Measurements from ENCODE around the gene AADACL3.
"Not testable (repeated sequence)": the region's sequence is repeated elsewhere in the genome, so short reads cannot be mapped to it uniquely, and the experiment has no call there.

Gene AADACL3

DNA sequence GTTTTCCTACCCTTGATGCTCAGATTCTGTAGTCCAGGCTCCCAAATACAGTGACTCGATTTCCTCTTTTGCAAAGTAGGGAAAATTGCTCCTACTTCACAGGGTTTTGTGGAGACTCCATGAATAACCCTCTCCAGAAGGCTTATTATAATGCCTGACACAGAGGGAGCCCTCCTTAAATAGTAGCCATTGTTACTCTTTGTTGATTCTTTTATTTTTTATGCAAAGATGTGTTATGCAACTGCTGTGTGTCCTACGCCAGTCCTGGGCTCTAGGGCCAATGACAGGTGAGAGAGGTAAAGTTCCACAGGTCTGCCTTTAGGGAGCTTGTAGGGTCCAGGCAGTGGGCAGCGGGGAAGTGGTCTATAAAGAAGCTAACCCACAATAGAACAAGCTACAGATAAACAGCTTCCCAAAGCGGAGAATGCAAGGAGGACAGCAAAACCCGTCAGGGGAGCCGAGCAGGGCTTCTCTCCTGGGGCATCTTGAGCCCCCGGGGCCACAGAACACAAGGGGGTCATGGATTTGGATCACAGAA is 1.5 kb downstream of the AADACL3 start:
- DNase-seq = no peak

GRCh38 chr1:12722626-12723025 is 6.7 kb downstream of the AADACL3 start:
- DNase-seq = no peak

GRCh38 chr1:12728391-12728790 is 12.5 kb downstream of the AADACL3 start:
- no peak for DNase-seq

DNA sequence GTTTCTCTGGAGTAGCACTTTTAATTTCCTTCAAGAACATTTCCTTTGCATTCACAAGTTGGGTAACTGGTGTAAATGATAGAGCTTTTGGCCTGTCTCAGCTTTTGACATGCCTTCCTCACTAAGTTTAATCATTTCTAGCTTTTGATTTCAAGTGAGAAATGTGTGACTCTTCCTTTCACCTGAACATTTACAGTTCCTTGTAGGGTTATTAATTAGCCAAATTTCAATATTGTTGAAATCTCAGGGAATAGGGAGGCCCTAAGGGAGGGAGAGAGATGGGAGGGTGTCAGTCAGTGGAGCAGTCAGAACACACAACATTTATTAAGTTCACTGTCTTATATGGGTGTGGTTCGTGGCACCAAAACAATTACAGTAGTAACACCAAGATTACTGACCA is 14.2 kb downstream of the AADACL3 start:
- no peak for DNase-seq

GRCh38 chr1:12731084-12731483 is 15.2 kb downstream of the AADACL3 start:
- not testable (repeated sequence) for DNase-seq

DNA sequence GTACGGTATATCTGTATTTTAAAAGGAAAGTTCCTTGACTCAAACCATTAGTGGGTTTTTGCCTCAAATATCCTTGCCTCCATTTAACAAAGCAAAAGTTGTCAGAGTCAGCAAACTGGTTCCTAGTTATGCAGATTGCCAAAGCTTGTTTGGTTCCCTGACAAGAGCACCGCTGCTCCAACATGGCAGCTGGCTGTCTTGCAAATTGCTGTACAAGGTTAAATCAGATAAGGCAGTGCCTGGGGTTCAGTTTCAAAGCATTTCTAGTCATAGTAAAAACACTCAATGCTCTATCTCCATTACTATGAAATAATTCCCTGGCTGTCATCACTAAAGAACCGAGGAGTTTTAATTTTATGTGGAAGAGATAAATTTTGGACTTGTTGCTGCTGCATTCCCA is 18.7 kb downstream of the AADACL3 start:
- no peak for DNase-seq

- no peak for DNase-seq
Measured at GRCh38 chr1:12738934-12739333, 23.0 kb downstream of the AADACL3 start.

- no peak for DNase-seq
Measured at GRCh38 chr1:12739613-12740012, 23.7 kb downstream of the AADACL3 start.

DNA sequence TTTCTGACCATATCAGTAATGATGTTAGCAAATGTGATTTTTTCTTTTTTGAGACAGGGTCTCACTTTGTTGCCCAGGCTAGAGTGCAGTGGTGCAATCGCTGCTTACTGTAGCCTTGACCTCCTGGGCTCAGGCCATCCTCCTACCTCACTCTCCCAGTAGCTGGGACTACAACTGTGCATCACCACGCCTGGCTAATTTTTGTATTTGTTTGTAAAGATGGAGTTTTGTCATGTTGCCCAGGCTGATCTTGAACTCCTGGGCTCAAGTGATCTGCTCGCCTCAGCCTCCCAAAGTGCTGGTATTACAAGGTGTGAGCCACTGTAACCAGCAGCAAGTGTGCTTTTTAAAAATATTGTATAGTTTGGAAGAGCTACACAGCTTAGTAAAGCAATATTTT is 26.0 kb downstream of the AADACL3 start:
- no peak for DNase-seq

DNA sequence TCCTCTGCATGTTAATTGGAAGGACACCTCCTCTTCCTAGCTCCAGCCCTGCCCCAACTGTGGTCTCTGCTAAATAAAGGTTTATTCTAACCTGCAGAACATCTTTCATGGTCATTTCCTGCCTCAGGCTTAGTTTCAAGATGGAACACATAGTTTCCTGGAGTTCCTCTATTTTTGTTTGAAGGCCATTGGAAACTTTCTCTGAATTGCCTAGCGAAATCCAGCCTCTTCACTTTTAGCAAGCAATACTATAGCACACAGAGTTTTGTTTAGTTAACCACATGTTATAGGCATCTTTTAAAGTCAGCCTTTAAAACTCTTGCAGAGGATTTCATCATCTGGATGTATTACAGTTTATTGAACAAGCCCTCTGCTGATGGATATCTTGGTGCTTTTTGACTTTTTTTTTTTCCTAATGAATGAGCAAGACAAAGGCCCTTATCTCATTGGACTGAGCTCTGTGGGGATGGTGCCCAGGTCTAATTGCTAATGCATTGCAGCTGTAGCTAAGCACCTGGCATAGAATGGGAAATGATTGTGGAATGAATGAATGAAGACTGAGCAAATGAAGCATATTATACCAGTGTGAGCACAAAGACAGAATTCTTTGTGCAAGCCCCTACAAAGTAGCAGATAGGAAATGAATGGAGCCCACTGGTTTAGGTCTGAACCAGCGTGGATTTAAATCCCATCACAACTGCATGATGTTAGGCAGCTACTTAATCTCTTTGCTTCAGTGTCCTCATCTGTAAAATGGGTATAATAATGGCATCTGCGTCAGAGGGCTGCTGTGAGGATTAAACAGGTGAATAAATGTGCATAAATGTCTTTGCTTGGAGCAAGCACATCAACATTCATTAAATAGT is 29.4 kb downstream of the AADACL3 start:
- no peak for DNase-seq

GRCh38 chr1:12745992-12746323 is 30.0 kb downstream of the AADACL3 start, which contains the start of gene CFAP107:
TSS of gene CFAP107 (plus strand) at chr1:12746200. CDS start at chr1:12746431, 231 bp downstream.
- no peak for DNase-seq

- no peak for DNase-seq
Measured at GRCh38 chr1:12748778-12749355, 33.0 kb downstream of the AADACL3 start.

DNA sequence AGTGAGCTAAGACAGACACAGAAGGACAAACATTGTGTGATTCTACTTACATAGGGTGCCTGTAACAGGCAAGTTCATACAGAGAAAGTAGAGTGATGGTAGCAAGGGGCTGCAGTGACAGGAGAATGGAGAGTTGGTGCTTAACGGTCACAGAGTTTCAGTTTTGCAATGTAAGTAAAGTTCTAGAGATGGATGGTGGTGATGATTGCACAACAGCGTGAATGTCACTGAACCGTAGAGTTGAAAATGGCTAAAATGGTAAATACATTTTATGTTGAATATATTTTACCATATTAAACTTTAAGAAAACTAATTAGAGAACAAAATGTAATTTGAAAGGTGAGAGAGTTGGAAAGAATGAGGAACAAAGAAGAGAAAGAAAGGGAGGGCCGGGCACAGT is 38.8 kb downstream of the AADACL3 start:
- DNase-seq = no peak

- no peak for DNase-seq
Measured at GRCh38 chr1:12756273-12756672, 40.4 kb downstream of the AADACL3 start.

DNA sequence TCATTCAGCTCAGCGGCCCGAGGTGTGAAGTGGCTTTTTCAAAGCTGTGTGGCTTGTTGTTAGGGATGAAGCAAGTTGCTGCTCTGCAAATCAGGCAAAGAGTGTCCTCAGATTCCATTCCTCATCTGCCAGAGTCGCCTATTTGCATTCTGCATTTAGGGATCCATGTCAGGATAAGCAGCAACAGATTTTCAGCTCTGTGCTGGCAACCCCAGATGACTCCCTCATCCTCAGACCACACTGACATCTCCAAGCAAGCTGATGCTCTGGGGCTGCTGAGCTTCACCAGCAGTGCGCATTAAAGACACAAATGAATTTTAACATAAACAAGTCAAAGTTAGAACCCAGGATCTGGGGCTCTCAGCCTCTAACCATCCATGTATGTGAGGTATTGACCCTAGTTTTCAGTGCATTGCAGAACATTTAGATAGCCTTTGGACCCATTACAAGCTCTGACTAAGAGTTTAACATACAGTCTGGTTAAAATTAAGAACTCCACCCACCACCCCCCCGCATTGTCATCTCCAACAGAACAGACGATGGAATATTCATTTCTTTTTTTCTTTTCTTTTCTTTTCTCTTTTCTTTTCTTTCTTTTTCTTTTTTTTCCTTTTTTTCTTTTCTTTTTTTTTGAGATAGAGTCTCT is 41.0 kb downstream of the AADACL3 start:
- no peak for DNase-seq

DNA sequence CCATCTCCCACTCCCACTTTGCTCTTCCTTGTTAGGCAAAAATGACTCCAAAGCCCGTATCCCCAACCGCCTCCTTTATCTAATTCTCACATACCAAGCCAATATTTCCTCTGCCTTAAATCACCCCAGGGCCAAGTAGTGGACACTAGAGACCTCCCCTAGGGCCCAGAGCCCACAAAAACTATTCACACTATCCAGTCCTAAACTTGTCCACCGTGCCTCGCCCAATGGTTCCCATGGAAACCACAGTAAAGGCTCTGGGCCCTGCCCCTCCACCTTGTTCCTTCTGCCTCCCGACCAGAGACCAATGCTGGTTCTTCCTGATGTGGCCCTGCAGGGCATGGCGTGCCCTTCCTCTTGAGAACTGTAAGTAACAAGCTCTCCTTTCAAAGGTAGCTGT is 41.9 kb downstream of the AADACL3 start:
- DNase-seq = no peak

- DNase-seq = peak in 1 of 2 experiments; percentile 14
Measured at GRCh38 chr1:12760256-12760795, 44.4 kb downstream of the AADACL3 start.

GRCh38 chr1:12761781-12762180 is 45.9 kb downstream of the AADACL3 start:
- DNase-seq = no peak

GRCh38 chr1:12762766-12763165 is 46.9 kb downstream of the AADACL3 start:
- no peak for DNase-seq

- DNase-seq = no peak
Measured at GRCh38 chr1:12763479-12763878, 47.6 kb downstream of the AADACL3 start.

DNA sequence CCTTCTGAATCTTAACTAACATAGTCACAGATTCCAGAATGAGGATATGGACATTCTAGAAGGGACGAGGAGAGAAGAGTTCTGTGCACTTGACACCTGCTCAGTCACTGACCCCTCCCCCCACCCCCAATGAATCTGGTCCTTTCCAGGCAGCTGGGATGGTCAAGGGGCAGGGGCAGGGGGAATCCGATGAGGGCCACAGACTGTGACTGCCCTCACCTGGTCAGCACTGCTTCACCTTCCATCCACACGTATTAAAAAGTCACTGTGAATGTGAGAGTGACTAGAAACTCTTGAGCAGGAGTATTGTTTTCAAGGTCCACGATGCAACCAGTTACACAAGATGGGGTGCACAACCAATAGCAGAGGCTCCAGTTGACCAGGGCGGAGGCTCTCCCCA is 48.1 kb downstream of the AADACL3 start:
- DNase-seq = no peak

GRCh38 chr1:12769031-12769430 is 53.1 kb downstream of the AADACL3 start:
- DNase-seq = no peak

DNA sequence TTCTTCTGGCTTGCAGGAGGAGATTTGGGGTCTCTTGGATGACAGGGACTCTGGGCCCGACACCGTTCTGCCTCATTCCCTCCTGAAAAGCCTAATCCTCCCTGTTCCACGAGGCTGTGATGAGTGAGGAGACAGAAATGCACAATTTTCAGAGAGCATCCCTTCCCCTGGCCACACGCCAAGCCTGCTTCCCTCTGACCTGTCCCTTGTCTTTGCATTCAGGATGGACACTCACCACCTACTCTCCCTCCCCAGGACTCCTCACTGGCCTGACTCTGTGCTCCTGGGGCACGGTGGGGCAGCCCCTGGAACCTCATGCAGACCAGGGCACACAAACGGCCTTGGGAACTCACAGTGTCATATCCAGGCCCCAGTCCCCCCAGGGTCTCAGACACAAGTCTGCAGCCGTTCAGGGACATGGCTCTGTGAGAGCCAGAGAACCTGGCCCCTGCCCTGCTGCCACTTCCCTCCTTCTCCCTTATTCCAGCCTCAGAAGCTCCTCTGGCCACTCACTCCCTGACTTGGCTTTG is 54.1 kb downstream of the AADACL3 start:
- no peak for DNase-seq

All from NCI-H526 (cell line).